ENCODE data around the gene GCDH. TPM values are rescaled to one million over a fixed set of nuclear protein-coding genes. Genes with fewer than 3 reads are reported as not detected.
"Not testable (repeated sequence)": the region's sequence is repeated elsewhere in the genome, so short reads cannot be mapped to it uniquely, and the experiment has no call there.

GCDH gene
- total RNA-seq, 1 donor from 2014 or later, result 38.2 TPM

GRCh38 chr19:12913011-12913561, 22.1 kb downstream of the GCDH start:
- TF ChIP-seq CTCF (IDR thresholded peaks at IDR 0.05; ENCODE audit: insufficient read depth, low read length, severe bottlenecking), result no peak
- Histone ChIP-seq H3K36me3 (ENCODE audit: control insufficient read depth, insufficient read depth, low read length) (no peaks in the 10 kb centered on the region), H3K27me3 (ENCODE audit: control insufficient read depth, insufficient read depth, low read length) (no peaks in the 10 kb centered on the region), H3K4me3 (ENCODE audit: low read depth, low read length) (no peak overlapping the region)
- DNase-seq (ENCODE audit: low read depth), result no peak
- FAIRE-seq, result no peak

GRCh38 chr19:12913851-12914690, 23.1 kb downstream of the GCDH start:
- TF ChIP-seq CTCF (IDR thresholded peaks at IDR 0.05; ENCODE audit: insufficient read depth, low read length, severe bottlenecking), result no peak
- DNase-seq (ENCODE audit: low read depth) (no peak), FAIRE-seq (no peak)
- Histone ChIP-seq H3K4me3 (ENCODE audit: low read depth, low read length) (no peak overlapping the region), H3K36me3 (ENCODE audit: control insufficient read depth, insufficient read depth, low read length) (no peaks in the 10 kb centered on the region), H3K27me3 (ENCODE audit: control insufficient read depth, insufficient read depth, low read length) (no peaks in the 10 kb centered on the region)

- FAIRE-seq, result not testable (repeated sequence)
These were observed 24.9 kb downstream of the GCDH start for GRCh38 chr19:12915860-12916259.

GRCh38 chr19:12918253-12918652, 27.3 kb downstream of the GCDH start:
- TF ChIP-seq CTCF (IDR thresholded peaks at IDR 0.05; ENCODE audit: insufficient read depth, low read length, severe bottlenecking), result no peak
- no peak for DNase-seq (ENCODE audit: low read depth)
- Histone ChIP-seq H3K4me3 (ENCODE audit: low read depth, low read length) (no peak overlapping the region), H3K36me3 (ENCODE audit: control insufficient read depth, insufficient read depth, low read length) (peaks cover 5% of the 10 kb centered on the region), H3K27me3 (ENCODE audit: control insufficient read depth, insufficient read depth, low read length) (no peaks in the 10 kb centered on the region)
- FAIRE-seq, result no peak

More at GRCh38 chr19:12915860-12916259, 24.9 kb downstream of the GCDH start:
- H3K27me3 ChIP-seq (ENCODE audit: control insufficient read depth, insufficient read depth, low read length); DNase-seq (ENCODE audit: low read depth); H3K4me3 ChIP-seq (ENCODE audit: low read depth, low read length); H3K36me3 ChIP-seq (ENCODE audit: control insufficient read depth, insufficient read depth, low read length): not testable (repeated sequence)

- DNase-seq (ENCODE audit: low read depth) (no peak), FAIRE-seq (no peak)
- Histone ChIP-seq H3K4me3 (ENCODE audit: low read depth, low read length) (no peak overlapping the region), H3K27me3 (ENCODE audit: control insufficient read depth, insufficient read depth, low read length) (no peaks in the 10 kb centered on the region), H3K36me3 (ENCODE audit: control insufficient read depth, insufficient read depth, low read length) (peaks cover 18% of the 10 kb centered on the region)
- no peak for TF ChIP-seq CTCF (IDR thresholded peaks at IDR 0.05; ENCODE audit: insufficient read depth, low read length, severe bottlenecking)
These were observed 30.1 kb downstream of the GCDH start for GRCh38 chr19:12921047-12921446.

GRCh38 chr19:12922959-12923358, 32.0 kb downstream of the GCDH start:
- FAIRE-seq (no peak), DNase-seq (ENCODE audit: low read depth) (no peak)
- peaks cover 27% of the 10 kb centered on the region for H3K36me3 ChIP-seq (ENCODE audit: control insufficient read depth, insufficient read depth, low read length)
- no peak for TF ChIP-seq CTCF (IDR thresholded peaks at IDR 0.05; ENCODE audit: insufficient read depth, low read length, severe bottlenecking)
- no peak overlapping the region for H3K4me3 ChIP-seq (ENCODE audit: low read depth, low read length)
- no peaks in the 10 kb centered on the region for H3K27me3 ChIP-seq (ENCODE audit: control insufficient read depth, insufficient read depth, low read length)
